NOMO-1 (cell line): ENCODE measurements around the gene MIER2.
A peak's percentile ranks its signal among the peaks of the same experiment; 100 is the strongest.
"Not testable (repeated sequence)": the region's sequence is repeated elsewhere in the genome, so short reads cannot be mapped to it uniquely, and the experiment has no call there.

Source experiments
- DNase-seq, 2 experiments: peaks; one replicate each; lab custom pipeline; 2025; ENCODE audit not compliant: unreplicated experiment in 2 of 2; lab: John Stamatoyannopoulos, UW

Gene MIER2

GRCh38 chr19:344625-345319 lies at the start of gene MIER2:
TSS of gene MIER2 (minus strand) at chr19:344796. CDS start at chr19:344782, 14 bp downstream.
- DNase-seq, result peak; percentile 6 to 36

DNA sequence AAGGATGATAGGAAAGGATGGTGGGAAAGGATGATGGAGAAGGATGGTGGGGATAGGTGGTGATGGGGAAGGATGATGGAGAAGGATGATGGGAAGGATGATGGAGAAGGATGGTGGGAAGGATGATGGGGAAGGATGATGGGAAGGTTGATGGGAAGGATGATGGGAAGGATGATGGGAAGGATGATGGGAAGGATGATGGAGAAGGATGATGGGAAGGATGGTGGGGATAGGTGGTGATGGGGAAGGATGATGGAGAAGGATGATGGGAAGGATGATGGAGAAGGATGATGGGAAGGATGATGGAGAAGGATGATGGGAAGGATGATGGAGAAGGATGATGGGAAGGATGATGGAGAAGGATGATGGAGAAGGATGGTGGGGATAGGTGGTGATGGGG lies 49.0 kb upstream of the MIER2 start:
- DNase-seq, result not testable (repeated sequence)

DNA sequence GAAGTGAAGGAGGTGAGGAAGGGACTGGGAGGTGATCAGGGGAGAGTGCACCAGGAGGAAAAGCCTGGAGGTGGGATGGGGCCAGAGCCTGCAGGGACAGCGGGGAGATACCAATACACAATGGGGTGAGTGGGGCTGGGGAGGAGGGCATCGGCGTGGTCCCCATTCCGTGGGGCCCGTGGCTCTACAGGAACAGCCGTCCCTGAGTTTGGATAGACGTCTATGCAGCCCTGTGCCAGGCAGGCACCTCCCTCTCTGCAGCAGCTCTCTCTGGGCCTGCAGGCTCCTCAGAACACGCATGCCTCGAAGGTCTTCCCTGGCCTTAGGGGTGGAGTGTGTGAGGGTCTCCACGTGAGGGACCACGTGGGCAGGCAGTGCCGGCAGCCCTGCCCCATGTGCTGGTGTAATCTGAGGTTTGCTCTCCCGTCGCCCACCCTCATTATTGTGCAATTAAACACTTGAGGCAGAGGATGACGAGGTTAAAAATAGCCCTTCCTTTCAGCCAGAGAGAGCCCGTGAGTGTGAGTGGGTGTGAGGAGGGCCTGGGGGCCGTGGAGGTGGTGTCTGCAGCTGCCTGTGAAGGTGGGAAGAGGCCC lies 47.9 kb upstream of the MIER2 start:
- DNase-seq, result no peak

- DNase-seq, result no peak
Observed at GRCh38 chr19:391726-392374, 47.3 kb upstream of the MIER2 start.

DNA sequence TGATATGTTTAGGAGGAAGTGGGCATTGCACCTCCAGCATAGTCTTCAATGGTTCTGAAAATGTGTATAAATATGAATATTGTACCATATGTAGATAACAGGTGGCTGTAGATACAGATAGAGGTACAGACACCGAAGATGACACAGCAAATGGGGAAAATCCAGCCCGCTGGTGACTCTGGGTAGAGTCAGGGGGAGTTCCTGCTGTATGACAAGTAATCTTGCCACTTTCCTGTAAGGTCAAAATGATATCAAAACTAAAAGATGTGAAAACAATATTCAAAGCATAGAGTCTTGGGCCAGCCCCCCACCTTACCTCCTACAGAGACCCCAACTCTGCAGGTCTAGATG lies 46.6 kb upstream of the MIER2 start:
- no peak for DNase-seq

GRCh38 chr19:390386-391206 lies 46.0 kb upstream of the MIER2 start:
- no peak for DNase-seq

- no peak for DNase-seq
Observed at GRCh38 chr19:389935-390289, 45.3 kb upstream of the MIER2 start.

DNA sequence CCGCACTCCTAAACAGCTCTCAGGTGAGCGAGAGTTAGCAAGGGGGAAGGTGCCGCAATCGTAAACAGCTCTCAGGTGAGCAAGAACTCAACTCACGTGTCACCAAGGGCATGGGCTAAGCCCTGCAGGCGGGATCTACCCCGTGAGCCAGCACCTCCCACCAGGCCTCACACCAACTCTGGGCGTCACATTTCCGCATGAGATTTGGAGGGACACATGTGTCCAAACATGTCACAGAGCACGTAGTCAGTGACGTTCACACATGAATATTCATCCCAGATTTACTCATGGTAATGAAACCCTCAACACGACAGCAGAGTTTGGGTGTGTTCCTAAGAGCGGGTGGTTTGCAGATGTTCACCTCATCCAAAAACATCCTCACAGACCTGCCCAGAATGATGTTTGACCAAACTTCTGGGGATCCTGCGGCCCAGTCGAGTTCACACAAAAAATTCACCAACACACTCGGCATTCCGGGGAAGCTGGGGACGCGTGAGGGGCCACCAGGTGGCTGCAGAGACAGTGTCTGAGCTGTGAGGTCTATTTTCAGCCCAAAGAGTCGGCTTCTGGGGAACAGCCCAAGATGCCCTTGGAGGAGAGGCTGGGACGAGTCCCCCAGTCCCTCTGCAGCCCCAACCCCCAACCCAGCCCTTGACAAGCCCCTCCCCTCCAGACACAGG lies 44.8 kb upstream of the MIER2 start:
- no peak for DNase-seq

DNA sequence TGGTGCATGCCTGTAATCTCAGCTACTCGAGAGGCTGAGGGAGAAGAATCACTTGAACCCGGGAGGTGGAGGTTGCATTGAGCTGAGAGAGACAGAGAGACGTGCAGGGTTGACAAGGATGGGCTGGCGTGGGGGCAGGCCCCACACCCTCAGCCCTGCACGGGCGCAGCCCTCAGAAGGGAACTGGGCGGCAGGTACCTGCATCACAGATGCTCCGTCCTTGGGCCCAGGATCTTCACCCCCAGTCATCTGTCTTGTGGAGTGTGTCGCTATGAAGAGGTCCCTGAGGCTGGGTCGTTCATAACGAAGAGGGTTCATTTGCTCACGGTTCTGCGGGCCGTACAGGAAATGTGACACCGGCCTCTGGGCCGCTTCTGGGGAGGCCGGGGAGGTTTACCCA lies 44.1 kb upstream of the MIER2 start:
- no peak for DNase-seq

- no peak for DNase-seq
Observed at GRCh38 chr19:387777-388176, 43.2 kb upstream of the MIER2 start.

DNA sequence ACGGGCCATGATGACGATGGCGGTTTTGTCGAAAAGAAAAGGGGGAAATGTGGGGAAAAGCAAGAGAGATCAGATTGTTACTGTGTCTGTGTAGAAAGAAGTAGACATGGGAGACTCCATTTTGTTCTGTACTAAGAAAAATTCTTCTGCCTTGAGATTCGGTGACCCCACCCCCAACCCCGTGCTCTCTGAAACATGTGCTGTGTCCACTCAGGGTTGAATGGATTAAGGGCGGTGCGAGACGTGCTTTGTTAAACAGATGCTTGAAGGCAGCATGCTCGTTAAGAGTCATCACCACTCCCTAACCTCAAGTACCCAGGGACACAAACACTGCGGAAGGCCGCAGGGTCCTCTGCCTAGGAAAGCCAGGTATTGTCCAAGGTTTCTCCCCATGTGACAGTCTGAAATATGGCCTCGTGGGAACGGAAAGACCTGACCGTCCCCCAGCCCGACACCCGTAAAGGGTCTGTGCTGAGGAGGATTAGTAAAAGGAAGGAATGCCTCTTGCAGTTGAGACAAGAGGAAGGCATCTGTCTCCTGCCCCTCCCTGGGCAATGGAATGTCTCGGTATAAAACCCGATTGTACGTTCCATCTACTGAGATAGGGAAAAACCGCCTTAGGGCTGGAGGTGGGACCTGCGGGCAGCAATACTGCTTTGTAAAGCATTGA lies 42.2 kb upstream of the MIER2 start:
- DNase-seq, result not testable (repeated sequence)

DNA sequence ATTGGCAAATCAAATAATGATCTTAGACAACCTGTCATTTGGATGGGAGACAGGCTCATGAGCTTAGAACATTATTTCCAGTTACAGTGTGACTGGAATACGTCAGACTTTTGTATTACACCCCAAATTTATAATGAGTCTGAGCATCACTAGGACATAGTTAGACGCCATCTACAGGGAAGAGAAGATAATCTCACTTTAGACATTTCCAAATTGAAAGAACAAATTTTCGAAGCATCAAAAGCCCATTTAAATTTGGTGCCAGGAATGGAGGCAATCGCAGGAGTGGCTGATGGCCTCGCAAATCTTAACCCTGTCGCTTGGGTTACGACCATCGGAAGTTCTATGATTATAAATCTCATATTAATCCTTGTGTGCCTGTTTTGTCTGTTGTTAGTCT lies 41.6 kb upstream of the MIER2 start:
- DNase-seq, result not testable (repeated sequence)

DNA sequence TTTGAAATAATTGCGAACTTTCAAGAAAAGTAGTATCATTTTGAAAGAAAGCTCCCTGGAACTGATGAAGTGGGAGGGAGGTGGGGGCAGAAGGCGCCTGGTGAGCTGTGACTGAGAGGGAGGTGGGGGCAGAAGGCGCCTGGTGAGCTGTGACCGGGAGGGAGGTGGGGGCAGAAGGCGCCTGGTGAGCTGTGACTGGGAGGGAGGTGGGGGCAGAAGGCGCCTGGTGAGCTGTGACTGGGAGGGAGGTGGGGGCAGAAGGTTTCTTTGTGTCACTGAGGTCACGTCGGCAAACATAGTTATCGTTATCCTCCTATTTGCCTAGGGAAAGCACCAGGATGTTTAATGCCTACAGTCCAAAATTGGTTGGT lies 40.2 kb upstream of the MIER2 start:
- DNase-seq, result no peak

- no peak for DNase-seq
Observed at GRCh38 chr19:383922-384798, 39.6 kb upstream of the MIER2 start.

DNA sequence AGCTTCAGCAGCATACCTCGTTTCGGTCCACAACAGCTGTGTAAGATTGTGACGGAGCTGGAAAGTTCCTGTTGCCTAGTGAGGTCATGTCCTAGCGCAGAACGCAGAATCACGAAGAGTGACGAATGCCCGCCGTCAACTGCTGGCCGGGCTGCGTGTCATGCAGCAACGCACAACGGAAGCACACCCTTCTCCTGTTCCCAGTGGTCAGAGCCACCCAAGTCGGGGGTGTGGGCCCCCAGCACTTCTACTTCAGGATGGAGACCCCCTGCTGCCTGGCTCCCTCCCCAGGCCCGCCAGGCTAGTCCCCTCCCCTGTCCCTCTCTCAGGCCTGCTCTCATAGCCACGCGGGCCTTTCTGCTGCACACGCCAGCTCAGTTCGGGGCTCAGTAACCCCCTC lies 38.4 kb upstream of the MIER2 start:
- DNase-seq, result no peak

DNA sequence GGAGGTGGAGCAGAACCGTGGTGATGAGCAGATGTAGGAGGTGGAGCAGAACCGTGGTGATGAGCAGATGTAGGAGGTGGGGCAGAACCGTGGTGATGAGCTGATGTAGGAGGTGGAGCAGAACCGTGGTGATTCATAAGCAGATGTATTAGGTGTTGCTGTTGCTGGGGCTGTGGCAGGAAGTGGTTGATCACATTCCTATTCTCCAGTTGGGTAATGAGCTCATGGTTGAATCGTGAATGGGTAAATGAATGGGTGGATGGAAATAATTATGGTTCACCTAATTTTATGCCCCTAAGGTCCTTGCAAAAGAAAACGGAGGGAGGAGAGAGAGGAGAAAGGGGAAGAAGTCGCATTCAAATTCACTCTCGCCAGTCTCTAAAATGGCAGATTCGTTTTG lies 38.0 kb upstream of the MIER2 start:
- peak; percentile 15 to 39 for DNase-seq

DNA sequence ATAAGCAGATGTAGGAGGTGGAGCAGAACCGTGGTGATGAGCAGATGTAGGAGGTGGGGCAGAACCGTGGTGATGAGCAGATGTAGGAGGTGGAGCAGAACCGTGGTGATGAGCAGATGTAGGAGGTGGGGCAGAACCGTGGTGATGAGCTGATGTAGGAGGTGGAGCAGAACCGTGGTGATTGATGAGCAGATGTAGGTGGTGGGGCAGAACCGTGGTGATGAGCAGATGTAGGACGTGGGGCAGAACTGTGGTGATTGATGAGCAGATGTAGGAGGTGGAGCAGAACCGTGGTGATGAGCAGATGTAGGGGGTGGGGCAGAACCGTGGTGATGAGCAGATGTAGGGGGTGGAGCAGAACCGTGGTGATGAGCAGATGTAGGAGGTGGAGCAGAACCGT lies 37.3 kb upstream of the MIER2 start:
- not testable (repeated sequence) for DNase-seq

DNA sequence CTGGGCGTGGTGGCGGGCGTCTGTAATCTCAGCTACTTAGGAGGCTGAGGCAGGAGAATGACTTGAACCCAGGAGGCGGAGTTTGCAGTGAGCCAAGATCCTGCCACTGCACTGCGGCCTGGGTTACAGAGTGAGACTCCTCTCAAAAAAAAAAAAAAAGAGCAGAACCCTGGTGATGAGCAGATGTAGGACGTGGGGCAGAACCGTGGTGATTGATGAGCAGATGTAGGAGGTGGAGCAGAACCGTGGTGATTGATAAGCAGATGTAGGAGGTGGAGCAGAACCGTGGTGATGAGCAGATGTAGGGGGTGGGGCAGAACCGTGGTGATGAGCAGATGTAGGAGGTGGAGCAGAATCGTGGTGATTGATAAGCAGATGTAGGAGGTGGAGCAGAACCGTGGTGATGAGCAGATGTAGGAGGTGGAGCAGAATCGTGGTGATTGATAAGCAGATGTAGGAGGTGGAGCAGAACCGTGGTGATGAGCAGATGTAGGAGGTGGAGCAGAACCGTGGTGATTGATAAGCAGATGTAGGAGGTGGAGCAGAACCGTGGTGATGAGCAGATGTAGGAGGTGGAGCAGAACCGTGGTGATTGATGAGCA lies 36.1 kb upstream of the MIER2 start:
- not testable (repeated sequence) for DNase-seq

GRCh38 chr19:379796-380195 lies 35.2 kb upstream of the MIER2 start:
- DNase-seq, result no peak
